Pancreas (tissue), 10 donors: Measurements from ENCODE around the gene UFSP1. TPM values are rescaled to one million over a fixed set of nuclear protein-coding genes. Genes with fewer than 3 reads are reported as not detected.
A peak's percentile ranks its signal among the peaks of the same experiment; 100 is the strongest.

Source experiments
- ATAC-seq, 4 donors: fragments of 200-7000 bp; cut with Tn5 transposase; one replicate each; pipeline versions ENCODE4 v1.8.0 to v1.9.1; 2020; ENCODE audit warnings: mild to moderate bottlenecking in 4 of 4, moderate library complexity in 4 of 4
- DNase-seq, 6 donors: peaks; one replicate each; pipeline ENCODE4 v3.0.0-alpha.2; 2020
- FAIRE-seq: peaks from 2 replicates; lab custom pipeline; 2012; peaks lifted over from hg19 to GRCh38; lab: Jason Lieb, UNC
- H3K27ac ChIP-seq, 4 donors: fragments of 200-600 bp; sonication (generic); 1 replicate in 3 of 4; 2 replicates in 1 of 4; pipeline versions ENCODE4 v1.5.0 to v1.8.0; 2020
- H3K27me3 ChIP-seq, 4 donors: fragments of 200-600 bp; one replicate each; pipeline ENCODE4 v1.8.0; 2021
- H3K36me3 ChIP-seq, 3 donors: fragments of 200-600 bp; sonication (generic) in 1 of 3; one replicate each; pipeline versions ENCODE4 v1.5.0 to v1.8.0; 2020 to 2021
- H3K4me1 ChIP-seq, 3 donors: fragments of 200-600 bp; one replicate each; pipeline ENCODE4 v1.8.0; 2021
- H3K4me3 ChIP-seq, 4 donors: fragments of 200-600 bp; sonication (generic) in 2 of 4; one replicate each; pipeline versions ENCODE4 v1.5.0 to v1.8.0; 2020 to 2021
- H3K9me3 ChIP-seq, 4 donors: fragments of 200-600 bp; one replicate each; pipeline ENCODE4 v1.8.0; 2021
- WGBS, 2 donors: extraction: QIAGEN DNeasy Blood & Tissue Kit; methylation state at CpG; one replicate each; pipeline ENCODE4 v1.1.7; 2013; 5-methylcytosine and 5-hydroxymethylcytosine counted together
- intact Hi-C, 3 donors: fragments of 100-400 bp; cut with DNase I; formaldehyde crosslinking; loops; one replicate each; pipeline versions ENCODE4 v1.11.1 to v1.14.2; 2022
- microRNA-seq, 2 donors: library from miRNA; unstranded; fragments of <30 nt; microRNA quantifications; one replicate each; pipeline versions ENCODE4 to v1.1.0, GENCODE V29; 2019 to 2020
- polyA plus RNA-seq, 2 donors: library from polyadenylated mRNA; stranded (reverse); fragments of 200-250 nt; gene quantifications; one replicate each; pipeline ENCODE4 v1.2.3, GENCODE V29; 2013
- total RNA-seq, 6 donors: library from RNA; stranded (reverse); fragmentation: NEBNext Ultra II Directional in 4 of 6; extraction: Animal tissue kit (Norgen Biotek cat#: 25700) in 4 of 6; gene quantifications; one replicate each; pipeline versions ENCODE4 v1.2.1 to v1.2.4, GENCODE V29; 2021 to 2023
- TF ChIP-seq, protein P1 (sequence below), 4 donors: fragments of 200-600 bp; sonication (generic) in 3 of 4; IDR thresholded peaks; one replicate each; pipeline versions ENCODE4 v1.5.0 to v1.8.0; 2021; ENCODE audit warnings: antibody characterized with exemption in 4 of 4
- donor health status: healthy with polysubstance abuse.
- donor health status: DM: no; HTN: no; CAD: no; lungs with moderate emphysema.
- donor health status: DM: no; HTN: no; CAD: no.
- donor health status: control.
- donor health status: control.
- donor health status: Bipolar disorder and iron deficiency.
- donor health status: DM: yes; HTN: yes; CAD: no.
- donor health status: DM: no; HTN: no; CAD: no.
- donor health status: DM: no; HTN: no; CAD: no.
- donor health status: DM: yes; HTN: yes; CAD: no.

UFSP1 gene
- total and polyA plus RNA-seq, 8 donors: 0.83 to 6.3 (median 2.4) TPM

DNA sequence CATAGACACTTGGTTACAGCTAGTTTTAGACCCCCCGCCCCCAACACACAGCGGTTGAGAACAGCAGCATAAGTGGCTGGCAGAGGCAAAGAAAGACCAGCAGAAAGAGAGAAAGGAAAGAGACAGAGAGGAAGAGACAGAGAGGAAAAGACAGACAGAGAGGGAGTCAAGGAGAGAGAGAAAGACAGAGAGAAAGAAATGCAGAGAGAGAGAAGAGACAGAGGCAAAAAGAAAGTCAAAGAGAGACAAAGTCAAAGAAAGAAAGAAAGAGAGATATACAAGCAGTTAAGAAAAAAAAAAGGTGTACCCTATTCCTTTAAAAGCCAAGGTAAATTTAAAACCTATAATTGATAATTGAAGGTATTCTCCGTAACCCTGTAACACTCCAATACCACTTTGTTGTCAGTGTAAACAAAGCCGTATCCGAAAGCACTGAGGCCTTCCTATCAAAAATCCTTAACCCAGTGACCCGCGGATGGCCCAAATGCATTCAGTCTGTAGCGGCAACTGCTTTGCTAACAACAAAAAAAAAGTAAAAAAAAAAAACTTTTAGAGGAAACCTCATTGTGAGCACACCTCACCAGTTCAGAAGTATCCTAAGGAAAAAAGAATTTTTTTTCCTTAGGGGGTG lies 48.9 kb downstream of the UFSP1 start:
- H3K27ac ChIP-seq: no peak overlapping the region
- no peak for FAIRE-seq
- no peaks in the 10 kb centered on the region for H3K27me3 ChIP-seq
- no peak overlapping the region for H3K4me3 ChIP-seq
- no peak for DNase-seq
- intact Hi-C loops: no loop called here
- H3K4me1 ChIP-seq: peaks cover 0 to 4% (median 0%) of the 10 kb centered on the region in 3 donors
- ATAC-seq: no peak
- no peaks in the 10 kb centered on the region for H3K9me3 ChIP-seq
- H3K36me3 ChIP-seq: no peaks in the 10 kb centered on the region
- WGBS, 2 donors: 51 to 52% methylated on average over 8 of the region's 8 CpGs
- TF ChIP-seq, protein P1, sequence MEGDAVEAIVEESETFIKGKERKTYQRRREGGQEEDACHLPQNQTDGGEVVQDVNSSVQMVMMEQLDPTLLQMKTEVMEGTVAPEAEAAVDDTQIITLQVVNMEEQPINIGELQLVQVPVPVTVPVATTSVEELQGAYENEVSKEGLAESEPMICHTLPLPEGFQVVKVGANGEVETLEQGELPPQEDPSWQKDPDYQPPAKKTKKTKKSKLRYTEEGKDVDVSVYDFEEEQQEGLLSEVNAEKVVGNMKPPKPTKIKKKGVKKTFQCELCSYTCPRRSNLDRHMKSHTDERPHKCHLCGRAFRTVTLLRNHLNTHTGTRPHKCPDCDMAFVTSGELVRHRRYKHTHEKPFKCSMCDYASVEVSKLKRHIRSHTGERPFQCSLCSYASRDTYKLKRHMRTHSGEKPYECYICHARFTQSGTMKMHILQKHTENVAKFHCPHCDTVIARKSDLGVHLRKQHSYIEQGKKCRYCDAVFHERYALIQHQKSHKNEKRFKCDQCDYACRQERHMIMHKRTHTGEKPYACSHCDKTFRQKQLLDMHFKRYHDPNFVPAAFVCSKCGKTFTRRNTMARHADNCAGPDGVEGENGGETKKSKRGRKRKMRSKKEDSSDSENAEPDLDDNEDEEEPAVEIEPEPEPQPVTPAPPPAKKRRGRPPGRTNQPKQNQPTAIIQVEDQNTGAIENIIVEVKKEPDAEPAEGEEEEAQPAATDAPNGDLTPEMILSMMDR (IDR thresholded peaks at IDR 0.05): no peak

DNA sequence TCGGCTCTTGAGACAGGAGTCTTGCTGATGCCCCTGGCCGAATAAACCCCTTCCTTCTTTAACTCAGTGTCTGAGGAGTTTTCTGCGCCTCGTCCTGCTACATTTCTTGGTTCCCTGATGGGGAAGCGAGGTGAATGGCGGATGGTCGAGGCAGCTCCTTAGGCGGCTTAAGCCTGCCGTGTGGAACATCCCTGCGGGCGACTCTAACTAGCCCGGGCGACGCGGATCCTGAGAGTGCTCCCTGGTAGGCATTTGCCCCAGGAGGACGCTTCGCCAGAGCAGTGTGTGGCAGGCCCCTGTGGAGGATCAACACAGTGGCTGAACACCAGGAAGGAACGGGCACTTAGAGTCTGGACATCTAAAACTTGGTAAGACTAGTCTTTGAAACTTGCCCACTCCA lies 50.2 kb downstream of the UFSP1 start:
- H3K4me1 ChIP-seq: peaks cover 0 to 4% (median 0%) of the 10 kb centered on the region in 3 donors
- H3K4me3 ChIP-seq: no peak overlapping the region
- 92 to 95% methylated on average over 18 of the region's 18 CpGs for WGBS, 2 donors
- FAIRE-seq (no peak), DNase-seq (peak in 1 of 6 donors; percentile 61), ATAC-seq (no peak)
- no peaks in the 10 kb centered on the region for H3K27me3 ChIP-seq
- TF ChIP-seq, protein P1 (IDR thresholded peaks at IDR 0.05): no peak
- intact Hi-C loops: no loop called here
- no peak overlapping the region for H3K27ac ChIP-seq
- no peaks in the 10 kb centered on the region for H3K9me3 ChIP-seq
- no peaks in the 10 kb centered on the region for H3K36me3 ChIP-seq

Small RNAs within 50 kb of the gene (microRNA-seq; reads per million reads assigned to microRNA genes)
- gene MIR6875: 0 to 0.39 reads per million in 2 donors

Other genes with a start within 250 kb of the UFSP1 start
- gene TFR2, start 248.2 kb downstream of the UFSP1 start, total RNA-seq: 1 to 10 TPM in 3 of 6 donors, under 1 TPM in 3; 0.28 to 1.2 (median 0.76) TPM
- 1 to 10 TPM; 1.1 to 1.2 TPM for gene TFR2, start 248.2 kb downstream of the UFSP1 start, polyA plus RNA-seq
- under 1 TPM; 0.23 to 0.98 (median 0.57) TPM for gene ACTL6B, start 233.3 kb downstream of the UFSP1 start, total RNA-seq
- 1 to 10 TPM; 1.7 to 7.7 TPM for gene ACTL6B, start 233.3 kb downstream of the UFSP1 start, polyA plus RNA-seq
- gene GNB2, start 216.0 kb downstream of the UFSP1 start, total RNA-seq: 100 to 1,000 TPM in 5 of 6 donors, 10 to 100 TPM in 1; 84.7 to 118 (median 104) TPM
- 100 to 1,000 TPM in 1 of 2 donors, 10 to 100 TPM in 1; 82.2 to 151 TPM for gene GNB2, start 216.0 kb downstream of the UFSP1 start, polyA plus RNA-seq
- 10 to 100 TPM; 19.2 to 33.9 (median 26.9) TPM for gene GIGYF1, start 195.5 kb downstream of the UFSP1 start, total RNA-seq
- gene GIGYF1, start 195.5 kb downstream of the UFSP1 start, polyA plus RNA-seq: 10 to 100 TPM; 48.8 to 76.2 TPM
- 10 to 100 TPM; 10.5 to 19.2 (median 13.8) TPM for gene POP7, start 183.6 kb downstream of the UFSP1 start, total RNA-seq
- 10 to 100 TPM; 20.5 to 26.1 TPM for gene POP7, start 183.6 kb downstream of the UFSP1 start, polyA plus RNA-seq
- gene EPO, start 169.2 kb downstream of the UFSP1 start, total RNA-seq: 1 to 10 TPM; 1.6 to 5.5 (median 3.9) TPM
- 1 to 10 TPM; 1.8 to 5.9 TPM for gene EPO, start 169.2 kb downstream of the UFSP1 start, polyA plus RNA-seq
- gene ZAN, start 156.1 kb downstream of the UFSP1 start, total RNA-seq: under 1 TPM in 3 of 6 donors, not detected in 3; 0.03 to 0.05 (median 0.03) TPM
- under 1 TPM; 0.02 to 0.04 TPM for gene ZAN, start 156.1 kb downstream of the UFSP1 start, polyA plus RNA-seq
- gene EPHB4, start 62.2 kb downstream of the UFSP1 start, total RNA-seq: 10 to 100 TPM; 21.8 to 32.9 (median 27.5) TPM
- gene EPHB4, start 62.2 kb downstream of the UFSP1 start, polyA plus RNA-seq: 10 to 100 TPM; 15.8 to 20.5 TPM
- 10 to 100 TPM; 11.9 to 20.8 (median 13.9) TPM for gene SLC12A9, start 37.0 kb downstream of the UFSP1 start, total RNA-seq
- gene SLC12A9, start 37.0 kb downstream of the UFSP1 start, polyA plus RNA-seq: 10 to 100 TPM; 34.4 to 34.6 TPM
- 10 to 100 TPM; 24.1 to 36.6 (median 33.1) TPM for gene TRIP6, start 22.3 kb downstream of the UFSP1 start, total RNA-seq
- 10 to 100 TPM; 41.7 to 57.6 TPM for gene TRIP6, start 22.3 kb downstream of the UFSP1 start, polyA plus RNA-seq
- gene SRRT, start 14.6 kb downstream of the UFSP1 start, total RNA-seq: 10 to 100 TPM; 39.2 to 83.5 (median 50.0) TPM
- gene SRRT, start 14.6 kb downstream of the UFSP1 start, polyA plus RNA-seq: 100 to 1,000 TPM; 139 to 179 TPM
- gene ACHE, start 6.2 kb upstream of the UFSP1 start, total RNA-seq: 10 to 100 TPM in 1 of 6 donors, 1 to 10 TPM in 5; 1.2 to 10.9 (median 3.3) TPM
- gene ACHE, start 6.2 kb upstream of the UFSP1 start, polyA plus RNA-seq: 1 to 10 TPM; 2.2 to 4.1 TPM
- 1 to 10 TPM; 1.6 to 8.7 (median 2.2) TPM for gene MUC3A, start 59.8 kb upstream of the UFSP1 start, total RNA-seq
- gene MUC3A, start 59.8 kb upstream of the UFSP1 start, polyA plus RNA-seq: 1 to 10 TPM in 1 of 2 donors, under 1 TPM in 1; 0.53 to 1.2 TPM
- gene MUC12, start 79.8 kb upstream of the UFSP1 start, total RNA-seq: under 1 TPM in 4 of 6 donors, not detected in 2; 0.03 to 0.70 (median 0.41) TPM
- gene MUC12, start 79.8 kb upstream of the UFSP1 start, polyA plus RNA-seq: under 1 TPM; 0.38 to 0.80 TPM
- under 1 TPM in 2 of 6 donors, not detected in 4; under 0.01 to 0.03 TPM for gene MUC17, start 130.4 kb upstream of the UFSP1 start, total RNA-seq
- not detected for gene MUC17, start 130.4 kb upstream of the UFSP1 start, polyA plus RNA-seq
- gene TRIM56, start 195.8 kb upstream of the UFSP1 start, total RNA-seq: 10 to 100 TPM; 13.2 to 26.5 (median 15.9) TPM
- 10 to 100 TPM in 1 of 2 donors, 1 to 10 TPM in 1; 7.6 to 10.5 TPM for gene TRIM56, start 195.8 kb upstream of the UFSP1 start, polyA plus RNA-seq
- gene SERPINE1, start 237.4 kb upstream of the UFSP1 start, total RNA-seq: 10 to 100 TPM in 1 of 6 donors, 1 to 10 TPM in 4, under 1 TPM in 1; 0.98 to 14.5 (median 3.7) TPM
- 1 to 10 TPM; 1.9 to 5.2 TPM for gene SERPINE1, start 237.4 kb upstream of the UFSP1 start, polyA plus RNA-seq